Thyroid gland (tissue), 4 donors: ENCODE results near the gene FANCF. TPM values are rescaled to one million over a fixed set of nuclear protein-coding genes. Genes with fewer than 3 reads are reported as not detected.

Experiments
- DNase-seq, 2 donors: peaks; one replicate each; pipeline ENCODE4 v3.0.0-alpha.2; 2019
- H3K27ac ChIP-seq, 3 donors: fragments of 200-600 bp; sonication (generic); 1 replicate in 2 of 3; 2 replicates in 1 of 3; pipeline ENCODE4 v1.5.1; 2016 to 2019; ENCODE audit warnings: mild to moderate bottlenecking in 1 of 3, moderate library complexity in 1 of 3
- H3K27me3 ChIP-seq: fragments of 200-600 bp; sonication (generic); one replicate; pipeline ENCODE4 v1.5.1; 2019
- H3K36me3 ChIP-seq, 2 donors: fragments of 200-600 bp; sonication (generic); one replicate each; pipeline ENCODE4 v1.5.1; 2016 to 2019
- H3K4me1 ChIP-seq, 2 donors: fragments of 200-600 bp; sonication (generic); one replicate each; pipeline ENCODE4 v1.5.1; 2017 to 2019
- H3K4me3 ChIP-seq, 3 donors: fragments of 200-600 bp; sonication (generic); replicated peaks in 1 of 3; 1 replicate in 2 of 3; 2 replicates in 1 of 3; pipeline ENCODE4 v1.5.1; 2016; ENCODE audit warnings: mild to moderate bottlenecking in 1 of 3
- H3K9me3 ChIP-seq: fragments of 200-600 bp; sonication (generic); one replicate; pipeline ENCODE4 v1.5.1; 2017
- CTCF ChIP-seq, 6 experiments: fragments of 200-600 bp in 3 of 6; fragments of 450-650 bp in 3 of 6; sonication (generic) in 3 of 6; IDR thresholded peaks; one replicate each; pipeline ENCODE4 v1.5.1; 2016 to 2019; ENCODE audit warnings: antibody characterized with exemption in 6 of 6, mild to moderate bottlenecking in 2 of 6, inconsistent platforms in 1 of 6, moderate library complexity in 1 of 6
- POLR2A ChIP-seq, 2 donors: fragments of 450-650 bp; IDR thresholded peaks; one replicate each; pipeline ENCODE4 v1.6.1; 2017; ENCODE audit warnings: antibody characterized with exemption in 2 of 2, mild to moderate bottlenecking in 2 of 2, moderate library complexity in 1 of 2
- WGBS, 2 donors: methylation state at CpG; one replicate each; pipeline ENCODE4 v1.1.5; 2017; 5-methylcytosine and 5-hydroxymethylcytosine counted together
- intact Hi-C: fragments of 100-400 bp; cut with DNase I; formaldehyde crosslinking; loops from one replicate; pipeline ENCODE4 v1.15.1; 2023
- total RNA-seq, 4 donors: library from RNA; depleted of rRNA; stranded (reverse); fragments of >200 nt; gene quantifications; one replicate each; pipeline ENCODE4 v1.2.3, GENCODE V29; 2016

The FANCF gene
- total RNA-seq, 4 donors from 2014 or later: 8.6 to 15.2 (median 13.4) TPM

GRCh38 chr11:22597062-22597461 lies 28.6 kb downstream of the FANCF start:
- intact Hi-C loops: no loop called here
- no peak for TF ChIP-seq POLR2A (IDR thresholded peaks at IDR 0.05)
- no peak for TF ChIP-seq CTCF (IDR thresholded peaks at IDR 0.05)
- no peak overlapping the region for H3K4me3 ChIP-seq

GRCh38 chr11:22584976-22585375 lies 40.6 kb downstream of the FANCF start:
- H3K4me3 ChIP-seq: no peak overlapping the region
- no peaks in the 10 kb centered on the region for H3K9me3 ChIP-seq
- 65 to 79% methylated on average over 2 of the region's 2 CpGs for WGBS, 2 donors
- no peaks in the 10 kb centered on the region for H3K27me3 ChIP-seq
- no peaks in the 10 kb centered on the region for H3K4me1 ChIP-seq
- no peaks in the 10 kb centered on the region for H3K36me3 ChIP-seq
- no peak overlapping the region for H3K27ac ChIP-seq
- TF ChIP-seq POLR2A (IDR thresholded peaks at IDR 0.05) (no peak), CTCF (IDR thresholded peaks at IDR 0.05) (no peak)
- intact Hi-C loops: no loop called here
- no peak for DNase-seq

More at GRCh38 chr11:22597062-22597461, 28.6 kb downstream of the FANCF start:
- Histone ChIP-seq H3K4me1 (no peaks in the 10 kb centered on the region), H3K27ac (no peak overlapping the region), H3K27me3 (no peaks in the 10 kb centered on the region), H3K36me3 (no peaks in the 10 kb centered on the region), H3K9me3 (no peaks in the 10 kb centered on the region)
- WGBS, 2 donors: 81% methylated on average over 2 of the region's 2 CpGs
- no peak for DNase-seq

- H3K27me3 ChIP-seq: no peaks in the 10 kb centered on the region
- no peak for TF ChIP-seq CTCF (IDR thresholded peaks at IDR 0.05)
- TF ChIP-seq POLR2A (IDR thresholded peaks at IDR 0.05): no peak
- H3K4me3 ChIP-seq: no peak overlapping the region
- WGBS, 2 donors: 83% methylated on average over 12 of the region's 12 CpGs
- H3K27ac ChIP-seq: no peak overlapping the region
- intact Hi-C loops: no loop called here
- no peaks in the 10 kb centered on the region for H3K9me3 ChIP-seq
- H3K36me3 ChIP-seq: no peaks in the 10 kb centered on the region
- DNase-seq: no peak
- H3K4me1 ChIP-seq: no peaks in the 10 kb centered on the region
Measured at GRCh38 chr11:22583963-22584492, 41.6 kb downstream of the FANCF start.

- no peaks in the 10 kb centered on the region for H3K9me3 ChIP-seq
- no peak for DNase-seq
- no peaks in the 10 kb centered on the region for H3K36me3 ChIP-seq
- no peak overlapping the region for H3K27ac ChIP-seq
- intact Hi-C loops: no loop called here
- H3K4me3 ChIP-seq: no peak overlapping the region
- H3K27me3 ChIP-seq: no peaks in the 10 kb centered on the region
- H3K4me1 ChIP-seq: no peaks in the 10 kb centered on the region
- TF ChIP-seq CTCF (IDR thresholded peaks at IDR 0.05) (no peak), POLR2A (IDR thresholded peaks at IDR 0.05) (no peak)
Measured at GRCh38 chr11:22582151-22582410, 43.5 kb downstream of the FANCF start.

GRCh38 chr11:22581354-22582150 lies 44.1 kb downstream of the FANCF start:
- intact Hi-C loops: no loop called here
- H3K4me3 ChIP-seq: no peak overlapping the region
- WGBS, 2 donors: 71 to 72% methylated on average over 3 of the region's 3 CpGs

More at GRCh38 chr11:22581354-22582150, 44.1 kb downstream of the FANCF start:
- Histone ChIP-seq H3K9me3 (no peaks in the 10 kb centered on the region), H3K4me1 (no peaks in the 10 kb centered on the region), H3K36me3 (no peaks in the 10 kb centered on the region), H3K27ac (no peak overlapping the region), H3K27me3 (no peaks in the 10 kb centered on the region)
- no peak for DNase-seq
- TF ChIP-seq CTCF (IDR thresholded peaks at IDR 0.05): no peak
- TF ChIP-seq POLR2A (IDR thresholded peaks at IDR 0.05): no peak
